ENCODE data around the gene RASAL2.

- TF ChIP-seq CTCF (conservative IDR thresholded peaks at IDR 0.05 in 1 of 2, IDR thresholded peaks at IDR 0.05 in 1 of 2; ENCODE audit: extremely low read depth in 1 of 2, insufficient read depth in 1 of 2, low read depth in 1 of 2, low read length in 2 of 2), result peak; percentile 12 to 18
- TF ChIP-seq EZH2 (IDR thresholded peaks at IDR 0.05; ENCODE audit: borderline replicate concordance, low read length), result no peak
Observed at GRCh38 chr1:178294654-178295053, 200.8 kb downstream of the RASAL2 start.

Measured in mammary epithelial cell (primary cell).